Liver (tissue), 9 donors: Measurements from ENCODE around the gene FRG2. TPM values are rescaled to one million over a fixed set of nuclear protein-coding genes. Genes with fewer than 3 reads are reported as not detected.
"Not testable (repeated sequence)": the region's sequence is repeated elsewhere in the genome, so short reads cannot be mapped to it uniquely, and the experiment has no call there.

Experiments used
- DNase-seq: peaks from one replicate; pipeline ENCODE4 v3.0.0-alpha.2; 2017; ENCODE audit warnings: low spot score
- H3K27ac ChIP-seq, 2 donors: one replicate each; pipeline ENCODE4 v1.7.0; 2013; ENCODE audit warnings: inconsistent platforms in 2 of 2, low read length in 2 of 2, control low read depth in 1 of 2, low read depth in 1 of 2, mild to moderate bottlenecking in 1 of 2
- H3K27me3 ChIP-seq, 4 donors: one replicate each; pipeline versions ENCODE4 v1.6.1 to v1.7.0; 2013; ENCODE audit warnings: low read length in 3 of 4, inconsistent platforms in 1 of 4, mild to moderate bottlenecking in 1 of 4, moderate library complexity in 1 of 4; ENCODE audit not compliant: control insufficient read depth in 4 of 4, insufficient read depth in 4 of 4
- H3K36me3 ChIP-seq, 4 donors: one replicate each; pipeline versions ENCODE4 v1.6.1 to v1.7.0; 2013; ENCODE audit warnings: low read length in 3 of 4, mild to moderate bottlenecking in 3 of 4, low read depth in 1 of 4, moderate library complexity in 1 of 4; ENCODE audit not compliant: control insufficient read depth in 4 of 4, insufficient read depth in 3 of 4
- H3K4me1 ChIP-seq, 4 donors: one replicate each; pipeline versions ENCODE4 v1.6.1 to v1.7.0; 2013; ENCODE audit warnings: low read length in 3 of 4, mild to moderate bottlenecking in 3 of 4, moderate library complexity in 1 of 4; ENCODE audit not compliant: control insufficient read depth in 4 of 4, insufficient read depth in 4 of 4
- H3K4me3 ChIP-seq, 3 donors: one replicate each; pipeline versions ENCODE4 v1.6.1 to v1.7.0; 2013; ENCODE audit warnings: low read length in 3 of 3, control low read depth in 1 of 3, low read depth in 1 of 3, mild to moderate bottlenecking in 1 of 3
- H3K9ac ChIP-seq, 2 donors: one replicate each; pipeline ENCODE4 v1.7.0; 2013; ENCODE audit warnings: low read length in 2 of 2, mild to moderate bottlenecking in 2 of 2, moderate library complexity in 2 of 2, control low read depth in 1 of 2, low read depth in 1 of 2
- H3K9me3 ChIP-seq, 4 donors: one replicate each; pipeline versions ENCODE4 v1.6.1 to v1.7.0; 2013; ENCODE audit warnings: low read length in 3 of 4; ENCODE audit not compliant: control insufficient read depth in 4 of 4
- WGBS: extraction: QIAGEN DNeasy Blood & Tissue Kit; methylation state at CpG from one replicate; pipeline ENCODE4 v1.1.7; 2013; 5-methylcytosine and 5-hydroxymethylcytosine counted together
- polyA plus RNA-seq, 2 donors: library from polyadenylated mRNA; stranded (reverse) in 1 of 2; unstranded in 1 of 2; fragments of 200-250 nt in 1 of 2; fragments of >200 nt in 1 of 2; fragmentation: Nextera tagmentation in 1 of 2; extraction: Ambion mirVana in 1 of 2; gene quantifications; one replicate each; pipeline versions ENCODE4 v1.2.1 to v1.2.3, GENCODE V29; 2013 to 2015
- total RNA-seq, 2 donors: library from RNA; depleted of rRNA; stranded (reverse); fragments of >200 nt; gene quantifications; one replicate each; pipeline ENCODE4 v1.2.3, GENCODE V29; 2014
- donor health status: healthy.
- donor health status: healthy.
- donor health status: healthy.
- donor health status: healthy.
- donor health status: healthy.

FRG2 gene
- not detected for total RNA-seq
- polyA plus RNA-seq = not detected

- H3K27ac ChIP-seq, H3K27me3 ChIP-seq, H3K36me3 ChIP-seq, H3K9me3 ChIP-seq, H3K4me1 ChIP-seq, DNase-seq, H3K9ac ChIP-seq, H3K4me3 ChIP-seq: not testable (repeated sequence)
- WGBS = 67% methylated on average over 3 of the region's 10 CpGs
Measured at GRCh38 chr4:190027156-190027555, at the start of gene FRG2. Gene FRG2 (minus strand): TSS chr4:190027256. CDS start chr4:190027204, 52 bp downstream.

GRCh38 chr4:190068351-190068750 is 41.3 kb upstream of the FRG2 start:
- H3K4me1 ChIP-seq, H3K36me3 ChIP-seq, DNase-seq, H3K27ac ChIP-seq, H3K27me3 ChIP-seq, H3K9me3 ChIP-seq, H3K9ac ChIP-seq, H3K4me3 ChIP-seq: not testable (repeated sequence)
- WGBS = 54% methylated on average over 36 of the region's 45 CpGs

GRCh38 chr4:190064805-190065204 is 37.7 kb upstream of the FRG2 start:
- H3K27ac ChIP-seq, DNase-seq, H3K9ac ChIP-seq, H3K27me3 ChIP-seq, H3K4me1 ChIP-seq, H3K4me3 ChIP-seq, H3K36me3 ChIP-seq, H3K9me3 ChIP-seq: not testable (repeated sequence)
- WGBS = 17% methylated on average over 3 of the region's 3 CpGs

- not testable (repeated sequence) for H3K9me3 ChIP-seq, H3K9ac ChIP-seq, H3K4me1 ChIP-seq, H3K4me3 ChIP-seq, H3K36me3 ChIP-seq, H3K27me3 ChIP-seq, H3K27ac ChIP-seq, DNase-seq
- WGBS = 27% methylated on average over 2 of the region's 2 CpGs
Measured at GRCh38 chr4:190064342-190064741, 37.3 kb upstream of the FRG2 start, which contains the start of gene DBET. Gene DBET (plus strand): TSS chr4:190064502.

GRCh38 chr4:190058997-190059396 is 31.9 kb upstream of the FRG2 start:
- DNase-seq, H3K4me1 ChIP-seq, H3K9ac ChIP-seq, H3K4me3 ChIP-seq, H3K27me3 ChIP-seq, H3K36me3 ChIP-seq, H3K9me3 ChIP-seq, H3K27ac ChIP-seq: not testable (repeated sequence)
- 64% methylated on average over 4 of the region's 4 CpGs for WGBS

- 26% methylated on average over 7 of the region's 28 CpGs for WGBS
Measured at GRCh38 chr4:190049378-190050239, 22.6 kb upstream of the FRG2 start.

GRCh38 chr4:190047627-190048026 is 20.6 kb upstream of the FRG2 start:
- 5% methylated on average over 1 of the region's 12 CpGs for WGBS
- not testable (repeated sequence) for H3K9ac ChIP-seq, H3K27me3 ChIP-seq, DNase-seq, H3K9me3 ChIP-seq, H3K4me3 ChIP-seq, H3K4me1 ChIP-seq, H3K36me3 ChIP-seq, H3K27ac ChIP-seq

More at GRCh38 chr4:190049378-190050239, 22.6 kb upstream of the FRG2 start:
- not testable (repeated sequence) for H3K27me3 ChIP-seq, H3K9me3 ChIP-seq, H3K4me1 ChIP-seq, H3K36me3 ChIP-seq, H3K27ac ChIP-seq, H3K4me3 ChIP-seq, H3K9ac ChIP-seq, DNase-seq

- WGBS = 26% methylated on average over 28 of the region's 40 CpGs
- H3K27ac ChIP-seq, DNase-seq, H3K4me1 ChIP-seq, H3K27me3 ChIP-seq, H3K4me3 ChIP-seq, H3K9ac ChIP-seq, H3K36me3 ChIP-seq, H3K9me3 ChIP-seq: not testable (repeated sequence)
Measured at GRCh38 chr4:190040873-190041272, 13.8 kb upstream of the FRG2 start.
